KOPT-K1 (cell line): Measurements from ENCODE around the gene TIPARP.

Experiments
- H3K27ac ChIP-seq: fragments of 200-600 bp; sonication (generic); 2 replicates; pipeline ENCODE4 v1.5.1; 2016; ENCODE audit warnings: antibody characterized with exemption, mild to moderate bottlenecking, low read depth, low read length; ENCODE audit not compliant: poor library complexity, severe bottlenecking
- H3K36me3 ChIP-seq: fragments of 200-600 bp; sonication (generic); 2 replicates; pipeline ENCODE4 v1.5.1; 2017; ENCODE audit warnings: antibody characterized with exemption, mild to moderate bottlenecking, low read length, moderate library complexity; ENCODE audit not compliant: insufficient read depth
- H3K9me3 ChIP-seq: fragments of 200-600 bp; sonication (generic); 2 replicates; pipeline ENCODE4 v1.5.1; 2017; ENCODE audit warnings: antibody characterized with exemption, low read length, mild to moderate bottlenecking; ENCODE audit not compliant: insufficient read depth, poor library complexity, severe bottlenecking

Gene TIPARP

GRCh38 chr3:156661155-156661554, 13.2 kb upstream of the TIPARP start:
- no peak overlapping the region for H3K27ac ChIP-seq

GRCh38 chr3:156664011-156664830, 10.2 kb upstream of the TIPARP start:
- no peaks in the 10 kb centered on the region for H3K9me3 ChIP-seq
- H3K27ac ChIP-seq: no peak overlapping the region
- no peaks in the 10 kb centered on the region for H3K36me3 ChIP-seq

More at GRCh38 chr3:156661155-156661554, 13.2 kb upstream of the TIPARP start:
- Histone ChIP-seq H3K9me3 (no peaks in the 10 kb centered on the region), H3K36me3 (no peaks in the 10 kb centered on the region)

- Histone ChIP-seq H3K27ac (no peak overlapping the region), H3K36me3 (no peaks in the 10 kb centered on the region), H3K9me3 (no peaks in the 10 kb centered on the region)
Measured at GRCh38 chr3:156664831-156665178, 9.6 kb upstream of the TIPARP start.

GRCh38 chr3:156665291-156665690, 9.1 kb upstream of the TIPARP start:
- Histone ChIP-seq H3K9me3 (no peaks in the 10 kb centered on the region), H3K36me3 (no peaks in the 10 kb centered on the region), H3K27ac (no peak overlapping the region)

- H3K36me3 ChIP-seq: no peaks in the 10 kb centered on the region
- H3K27ac ChIP-seq: no peak overlapping the region
- no peaks in the 10 kb centered on the region for H3K9me3 ChIP-seq
Measured at GRCh38 chr3:156666073-156666472, 8.3 kb upstream of the TIPARP start.

- Histone ChIP-seq H3K27ac (no peak overlapping the region), H3K9me3 (no peaks in the 10 kb centered on the region), H3K36me3 (no peaks in the 10 kb centered on the region)
Measured at GRCh38 chr3:156668073-156668763, 6.2 kb upstream of the TIPARP start.

GRCh38 chr3:156670077-156670476, 4.3 kb upstream of the TIPARP start:
- H3K36me3 ChIP-seq: no peaks in the 10 kb centered on the region
- H3K27ac ChIP-seq: no peak overlapping the region
- no peaks in the 10 kb centered on the region for H3K9me3 ChIP-seq

GRCh38 chr3:156670652-156671051, 3.7 kb upstream of the TIPARP start:
- Histone ChIP-seq H3K36me3 (no peaks in the 10 kb centered on the region), H3K9me3 (no peaks in the 10 kb centered on the region)

GRCh38 chr3:156673732-156674045, 701 bp upstream of the TIPARP start:
- Histone ChIP-seq H3K9me3 (no peaks in the 10 kb centered on the region), H3K36me3 (peaks cover 12% of the 10 kb centered on the region), H3K27ac (peak overlapping the region; percentile 69)

More at GRCh38 chr3:156670652-156671051, 3.7 kb upstream of the TIPARP start:
- no peak overlapping the region for H3K27ac ChIP-seq

GRCh38 chr3:156674911-156675829, 780 bp downstream of the TIPARP start:
- H3K9me3 ChIP-seq: no peaks in the 10 kb centered on the region
- peak overlapping the region; percentile 69 for H3K27ac ChIP-seq
- peaks cover 26% of the 10 kb centered on the region for H3K36me3 ChIP-seq

GRCh38 chr3:156675830-156676767, 1.7 kb downstream of the TIPARP start:
- Histone ChIP-seq H3K27ac (peak overlapping the region; percentile 69), H3K36me3 (peaks cover 35% of the 10 kb centered on the region), H3K9me3 (no peaks in the 10 kb centered on the region)

GRCh38 chr3:156676768-156677479, 2.5 kb downstream of the TIPARP start:
- Histone ChIP-seq H3K36me3 (peaks cover 43% of the 10 kb centered on the region), H3K9me3 (no peaks in the 10 kb centered on the region), H3K27ac (no peak overlapping the region)

- Histone ChIP-seq H3K27ac (no peak overlapping the region), H3K36me3 (peaks cover 44% of the 10 kb centered on the region), H3K9me3 (no peaks in the 10 kb centered on the region)
Measured at GRCh38 chr3:156677536-156677935, 3.1 kb downstream of the TIPARP start.

- Histone ChIP-seq H3K9me3 (no peaks in the 10 kb centered on the region), H3K36me3 (peaks cover 44% of the 10 kb centered on the region), H3K27ac (no peak overlapping the region)
Measured at GRCh38 chr3:156678197-156678596, 3.8 kb downstream of the TIPARP start.
